K562 (cell line): ENCODE measurements around the gene ITGB5. TPM values are rescaled to one million over a fixed set of nuclear protein-coding genes. Genes with fewer than 3 reads are reported as not detected.

Experiments used
- ATAC-seq: fragments of 200-7000 bp; cut with Tn5 transposase; 3 replicates; pipeline ENCODE4 v1.9.1; 2020; ENCODE audit warnings: moderate library complexity
- BruUV-seq: library from RNA; stranded (reverse); fragments of 400-500 nt; replicated peaks from 2 replicates; lab custom pipeline; 2021; lab: Mats Ljungman, UMichigan
- CTCF ChIA-PET: fragments of 300-600 bp; formaldehyde crosslinking; extraction: SDS; loops from one replicate; lab custom pipeline; 2021; ENCODE audit warnings: low intra/inter-chr PET ratio; lab: Yijun Ruan, JAX
- POLR2A ChIA-PET: fragments of 300-600, 350-650 bp; sonication (Branson Sonifier 250); formaldehyde crosslinking; extraction: SDS; loops from one replicate; lab custom pipeline; 2021; ENCODE audit warnings: antibody characterized with exemption, inconsistent platforms; lab: Yijun Ruan, JAX
- DNase-seq, 4 experiments: peaks; one replicate each; pipeline versions ENCODE4 v3.0.0 to v3.0.0-alpha.2; 2011 to 2018; ENCODE audit warnings: low spot score in 3 of 4, mixed read lengths in 3 of 4; ENCODE audit errors: extremely low read depth in 1 of 4
- FAIRE-seq: peaks from 2 replicates; lab custom pipeline; 2011; peaks lifted over from hg19 to GRCh38; lab: Jason Lieb, UNC
- H2AFZ ChIP-seq: 2 replicates; pipeline ENCODE4 v1.6.0; 2011; ENCODE audit warnings: low read depth, low read length, control low read depth, inconsistent platforms
- H3K27ac ChIP-seq: fragments of 200-600 bp; 3 replicates; pipeline ENCODE4 v1.8.0; 2011; ENCODE audit warnings: low read depth, mild to moderate bottlenecking, control low read depth, inconsistent platforms, low read length, moderate library complexity, mixed read lengths; ENCODE audit errors: extremely low read depth
- H3K27me3 ChIP-seq, 2 experiments: fragments of 300-600 bp in 1 of 2; 2 replicates in 1 of 2; 3 replicates in 1 of 2; pipeline versions ENCODE4 v1.6.0 to v1.8.0; 2011; ENCODE audit warnings: inconsistent platforms in 2 of 2, low read length in 2 of 2, mild to moderate bottlenecking in 1 of 2, mixed read lengths in 1 of 2, moderate library complexity in 1 of 2; ENCODE audit not compliant: control insufficient read depth in 2 of 2, insufficient read depth in 2 of 2
- H3K36me3 ChIP-seq: fragments of 300-600 bp; 3 replicates; pipeline ENCODE4 v1.8.0; 2011; ENCODE audit warnings: mild to moderate bottlenecking, low read length, inconsistent platforms; ENCODE audit not compliant: control insufficient read depth, insufficient read depth
- H3K4me1 ChIP-seq, 2 experiments: fragments of 200-600 bp in 1 of 2; replicated peaks in 1 of 2; 2 replicates in 1 of 2; 3 replicates in 1 of 2; pipeline versions ENCODE4 v1.5.1 to v1.8.0; 2011; ENCODE audit warnings: inconsistent platforms in 2 of 2, low read length in 2 of 2, mild to moderate bottlenecking in 1 of 2, mixed read lengths in 1 of 2, moderate library complexity in 1 of 2; ENCODE audit not compliant: control insufficient read depth in 2 of 2, insufficient read depth in 2 of 2
- H3K4me2 ChIP-seq: 2 replicates; pipeline ENCODE4 v1.6.1; 2011; ENCODE audit warnings: low read length, control low read depth, inconsistent platforms, mixed read lengths; ENCODE audit not compliant: insufficient read depth
- H3K4me3 ChIP-seq: fragments of 200-600 bp; sonication (generic), shearing (Covaris generic); 2 replicates; pipeline ENCODE4 v1.5.1; 2016; ENCODE audit warnings: control low read depth, inconsistent platforms
- H3K79me2 ChIP-seq: fragments of 200-600 bp; 3 replicates; pipeline ENCODE4 v1.8.0; 2011; ENCODE audit warnings: low read length, inconsistent platforms; ENCODE audit not compliant: control insufficient read depth, insufficient read depth
- H3K9ac ChIP-seq, 2 experiments: 2 replicates each; pipeline versions ENCODE4 v1.6.0 to v1.6.1; 2011; ENCODE audit warnings: low read depth in 2 of 2, low read length in 2 of 2, control low read depth in 1 of 2, inconsistent platforms in 1 of 2, mild to moderate bottlenecking in 1 of 2, mixed read lengths in 1 of 2; ENCODE audit not compliant: insufficient read depth in 1 of 2
- H3K9me1 ChIP-seq: one replicate; pipeline ENCODE4 v1.6.0; 2011; ENCODE audit warnings: inconsistent platforms, mild to moderate bottlenecking, low read length, moderate library complexity; ENCODE audit not compliant: control insufficient read depth, insufficient read depth
- H3K9me3 ChIP-seq: replicated peaks from 2 replicates; pipeline ENCODE4 v1.5.1; 2011; ENCODE audit warnings: low read depth, low read length, inconsistent platforms; ENCODE audit not compliant: control insufficient read depth, insufficient read depth
- H4K20me1 ChIP-seq: replicated peaks from 2 replicates; pipeline ENCODE4 v1.6.1; 2011; ENCODE audit warnings: low read length, inconsistent platforms, mixed read lengths; ENCODE audit not compliant: control insufficient read depth, insufficient read depth
- FOXJ3 ChIP-seq: sonication (generic); formaldehyde crosslinking; IDR thresholded peaks from 2 replicates; pipeline ENCODE4 v1.4.0; 2020; ENCODE audit warnings: mild to moderate bottlenecking, missing genetic modification reagents
- FOXK1 ChIP-seq: sonication (generic); formaldehyde crosslinking; IDR thresholded peaks from 2 replicates; pipeline ENCODE4 v1.8.0; 2022; ENCODE audit warnings: missing genetic modification reagents, mild to moderate bottlenecking, borderline replicate concordance
- FOXO4 ChIP-seq: fragments of 450-650 bp; formaldehyde crosslinking; IDR thresholded peaks from 2 replicates; pipeline ENCODE4 v1.4.0; 2020; ENCODE audit warnings: mild to moderate bottlenecking, moderate library complexity
- HBP1 ChIP-seq: fragments of 450-650 bp; formaldehyde crosslinking; IDR thresholded peaks from 2 replicates; pipeline ENCODE4 v1.4.0; 2022; ENCODE audit warnings: missing genetic modification characterization
- HNRNPUL1 ChIP-seq: fragments of 200-400 bp; formaldehyde crosslinking; IDR thresholded peaks from 2 replicates; pipeline ENCODE4 v1.6.1; 2017; ENCODE audit warnings: low read length
- HSF4 ChIP-seq: fragments of 250-450 bp; sonication (Bioruptor Pico); IDR thresholded peaks from 2 replicates; pipeline ENCODE4 v2.1.2; 2022; ENCODE audit warnings: mild to moderate bottlenecking, moderate library complexity, borderline replicate concordance
- ILF3 ChIP-seq: fragments of 450-650 bp; IDR thresholded peaks from 2 replicates; pipeline ENCODE4 v1.6.1; 2018; ENCODE audit warnings: antibody characterized with exemption, mild to moderate bottlenecking, moderate library complexity, borderline replicate concordance
- LCOR ChIP-seq: sonication (generic); formaldehyde crosslinking; IDR thresholded peaks from 2 replicates; pipeline ENCODE4 v1.8.0; 2022; ENCODE audit warnings: mild to moderate bottlenecking, missing genetic modification reagents
- MTA3 ChIP-seq: fragments of 450-650 bp; formaldehyde crosslinking; IDR thresholded peaks from 2 replicates; pipeline ENCODE4 v1.6.1; 2017; ENCODE audit warnings: mild to moderate bottlenecking, borderline replicate concordance
- MTF1 ChIP-seq: fragments of 250-450 bp; sonication (Bioruptor Pico); IDR thresholded peaks from 2 replicates; pipeline ENCODE4 v1.9.0; 2021; ENCODE audit warnings: moderate library complexity, mild to moderate bottlenecking, inconsistent platforms, borderline replicate concordance
- MXD1 ChIP-seq: fragments of 250-450 bp; sonication (Bioruptor Pico); IDR thresholded peaks from 2 replicates; pipeline ENCODE4 v1.8.0; 2021; ENCODE audit warnings: borderline replicate concordance, mild to moderate bottlenecking, moderate library complexity; ENCODE audit not compliant: poor library complexity, severe bottlenecking
- NUFIP1 ChIP-seq: fragments of 450-650 bp; IDR thresholded peaks from 2 replicates; pipeline ENCODE4 v1.6.1; 2018; ENCODE audit not compliant: partially characterized antibody
- POLR2B ChIP-seq: fragments of 450-650 bp; IDR thresholded peaks from 2 replicates; pipeline ENCODE4 v1.6.1; 2018; ENCODE audit warnings: low read depth; ENCODE audit not compliant: partially characterized antibody
- POLR3G ChIP-seq: IDR thresholded peaks from 2 replicates; pipeline ENCODE4 v1.6.1; 2011; ENCODE audit not compliant: insufficient read length, insufficient replicate concordance; ENCODE audit errors: extremely low read depth
- TRIM28 ChIP-seq: fragments of 450-650 bp; IDR thresholded peaks from 2 replicates; pipeline ENCODE4 v1.6.1; 2017
- ZBTB5 ChIP-seq: fragments of 450-650 bp; IDR thresholded peaks from 2 replicates; pipeline ENCODE4 v1.6.1; 2017; ENCODE audit warnings: antibody characterized with exemption
- ZNF384 ChIP-seq: IDR thresholded peaks from 2 replicates; pipeline ENCODE4 v1.6.1; 2012; ENCODE audit warnings: low read depth, low read length, improper control_type of control experiment
- WGBS: fragments of 100-300 bp; shearing (Covaris generic); methylation state at CpG from one replicate; pipeline ENCODE4 v1.1.6; 2016; ENCODE audit warnings: low coverage, mixed read lengths; ENCODE audit not compliant: insufficient coverage; ENCODE audit errors: missing lambda C conversion rate; 5-methylcytosine and 5-hydroxymethylcytosine counted together
- in situ Hi-C: fragments of 300-500 bp; cut with MboI; formaldehyde crosslinking; loops from 4 replicates; pipeline ENCODE4 v1.15.0; 2018; ENCODE audit warnings: inconsistent platforms, mixed read lengths
- intact Hi-C: fragments of 100-400 bp; cut with micrococcal nuclease; formaldehyde crosslinking; loops from 2 replicates; pipeline ENCODE4 v1.14.2; 2022
- polyA plus RNA-seq, 8 experiments: library from polyadenylated mRNA; depleted of rRNA in 4 of 8; stranded (reverse) in 5 of 8; unstranded in 3 of 8; fragments of >200 nt; fragmentation: Nextera tagmentation in 2 of 8; fragmentation: Illumina TruSeq in 1 of 8; extraction: Ambion mirVana in 2 of 8; extraction: Trizol in 1 of 8; gene quantifications; 2 replicates each; pipeline versions ENCODE4 v1.2.1 to v1.2.3, GENCODE V29; 2011 to 2014; ENCODE audit warnings: inconsistent platforms in 1 of 8, missing spikeins in 1 of 8
- total RNA-seq, 7 experiments: library from RNA; depleted of rRNA in 6 of 7; stranded (reverse); fragments of >200 nt in 6 of 7; fragmentation: Illumina TruSeq in 2 of 7; extraction: Trizol in 2 of 7; gene quantifications; 2 replicates each; pipeline versions ENCODE4 v1.2.1 to v1.2.3, GENCODE V29; 2011 to 2021; ENCODE audit warnings: low replicate concordance in 1 of 7

Gene ITGB5
- total and polyA plus RNA-seq, 9 of the 15 experiments (the other 6 are each of a cell fraction or from before 2014, with no cell fraction given): 1.7 to 46.8 (median 9.9) TPM

- no peak overlapping the region for H3K27ac ChIP-seq
- no peak overlapping the region for H2AFZ ChIP-seq
- in situ Hi-C loops: no loop called here
- POLR2A ChIA-PET: interaction anchor here (0.6 to 1.4 kb wide), 4 partner anchors 15 to 56 kb away, joined by 3 to 5 read pairs (median 3); no protein-coding TSS in a partner anchor
- no peak overlapping the region for H3K9ac ChIP-seq
- FAIRE-seq (no peak), DNase-seq (no peak), ATAC-seq (peak; percentile 53; the same call in 2 of the 3 replicates)
- no peak overlapping the region for H3K4me3 ChIP-seq
- no peaks in the 10 kb centered on the region for H3K9me1 ChIP-seq
- no peak overlapping the region for H3K4me2 ChIP-seq
- intact Hi-C loops: no loop called here
- CTCF ChIA-PET: no interaction called here
- H3K9me3 ChIP-seq: no peaks in the 10 kb centered on the region
- H3K36me3 ChIP-seq: no peaks in the 10 kb centered on the region
- H4K20me1 ChIP-seq: no peaks in the 10 kb centered on the region
- H3K4me1 ChIP-seq: peaks cover 0 to 3% of the 10 kb centered on the region in 2 experiments; a peak in 3 of 5 replicates
- no peaks in the 10 kb centered on the region for H3K79me2 ChIP-seq
- BruUV-seq: no TSS peak
- no peaks in the 10 kb centered on the region for H3K27me3 ChIP-seq
- no peak for TF ChIP-seq LCOR (CRISPR knock-in tag)
- no peak for TF ChIP-seq HSF4 (CRISPR knock-in tag)
- TF ChIP-seq FOXK1: no peak
- no peak for TF ChIP-seq HNRNPUL1
- TF ChIP-seq HBP1: no peak
- TF ChIP-seq FOXJ3 (CRISPR knock-in tag): no peak
- TF ChIP-seq ZBTB5: no peak
- TF ChIP-seq ZNF384: no peak
- TF ChIP-seq POLR2B: no peak
- no peak for TF ChIP-seq TRIM28
- no peak for TF ChIP-seq FOXO4 (CRISPR knock-in tag)
- no peak for TF ChIP-seq ILF3
- TF ChIP-seq MTF1 (CRISPR knock-in tag): no peak
- TF ChIP-seq MTA3: no peak
- no peak for TF ChIP-seq POLR3G
- TF ChIP-seq MXD1: no peak
- no peak for TF ChIP-seq NUFIP1
- WGBS: 26% methylated on average over 2 of the region's 2 CpGs
Observed at GRCh38 chr3:124862006-124862405, 25.2 kb downstream of the ITGB5 start.
